HUDEP-2 (cell line): ENCODE measurements around the gene FGR.
"Not testable (repeated sequence)": the region's sequence is repeated elsewhere in the genome, so short reads cannot be mapped to it uniquely, and the experiment has no call there.

Experiments used
- DNase-seq, 76 experiments: peaks; one replicate each; lab custom pipeline; 2025; ENCODE audit not compliant: unreplicated experiment in 76 of 76; lab: John Stamatoyannopoulos, UW

Gene FGR

DNA sequence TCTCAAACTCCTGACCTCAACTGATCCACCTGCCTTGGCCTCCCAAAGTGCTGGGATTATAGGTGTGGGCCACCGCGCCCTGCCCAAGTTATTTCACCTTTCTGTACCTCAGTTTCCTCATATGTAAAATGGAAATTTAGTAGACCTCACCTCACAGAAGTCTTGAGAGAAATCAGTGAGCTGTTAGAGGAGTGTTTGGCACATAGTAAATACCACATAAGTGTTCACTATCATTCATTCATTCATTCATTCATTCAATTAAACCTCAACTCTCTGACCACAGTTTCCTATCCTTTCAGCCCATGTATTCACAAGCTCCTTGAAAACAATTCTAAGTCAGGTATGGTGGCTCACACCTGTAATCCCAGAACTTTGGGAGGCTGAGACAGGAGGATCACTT, 3.8 kb upstream of the FGR start:
- DNase-seq: no peak

DNA sequence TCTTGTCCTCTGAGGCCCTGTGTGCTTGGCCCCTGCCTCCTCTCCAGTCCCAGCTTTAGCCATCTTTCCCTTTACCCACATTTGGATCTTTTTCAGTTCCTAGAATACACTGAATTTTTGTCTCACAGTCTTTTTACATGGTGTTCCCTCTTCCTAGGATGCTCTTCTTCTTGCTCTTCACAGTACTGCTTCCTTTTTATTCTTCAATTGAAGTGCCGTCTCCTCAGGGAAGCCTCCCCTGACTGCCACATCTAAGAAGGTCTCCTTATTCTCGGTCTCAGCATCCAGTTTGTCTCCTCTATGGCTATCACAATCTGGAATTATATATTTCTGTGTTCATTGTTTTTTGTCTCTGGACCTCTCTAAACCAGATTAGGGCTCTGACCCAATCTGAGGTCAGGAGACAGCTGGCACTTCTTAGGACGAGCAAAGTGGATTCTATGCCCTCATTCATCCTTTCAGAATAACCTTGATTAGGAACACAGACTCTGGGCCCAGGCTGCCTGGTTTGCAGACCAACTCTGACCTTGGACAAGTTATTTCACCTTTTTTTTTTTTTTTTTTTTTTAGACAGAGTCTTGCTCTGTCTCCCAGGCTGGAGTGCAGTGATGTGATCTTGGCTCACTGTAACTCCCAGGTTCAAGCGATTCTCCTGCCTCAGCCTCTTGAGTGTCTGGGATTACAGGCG, 3.2 kb upstream of the FGR start:
- DNase-seq: no peak

DNA sequence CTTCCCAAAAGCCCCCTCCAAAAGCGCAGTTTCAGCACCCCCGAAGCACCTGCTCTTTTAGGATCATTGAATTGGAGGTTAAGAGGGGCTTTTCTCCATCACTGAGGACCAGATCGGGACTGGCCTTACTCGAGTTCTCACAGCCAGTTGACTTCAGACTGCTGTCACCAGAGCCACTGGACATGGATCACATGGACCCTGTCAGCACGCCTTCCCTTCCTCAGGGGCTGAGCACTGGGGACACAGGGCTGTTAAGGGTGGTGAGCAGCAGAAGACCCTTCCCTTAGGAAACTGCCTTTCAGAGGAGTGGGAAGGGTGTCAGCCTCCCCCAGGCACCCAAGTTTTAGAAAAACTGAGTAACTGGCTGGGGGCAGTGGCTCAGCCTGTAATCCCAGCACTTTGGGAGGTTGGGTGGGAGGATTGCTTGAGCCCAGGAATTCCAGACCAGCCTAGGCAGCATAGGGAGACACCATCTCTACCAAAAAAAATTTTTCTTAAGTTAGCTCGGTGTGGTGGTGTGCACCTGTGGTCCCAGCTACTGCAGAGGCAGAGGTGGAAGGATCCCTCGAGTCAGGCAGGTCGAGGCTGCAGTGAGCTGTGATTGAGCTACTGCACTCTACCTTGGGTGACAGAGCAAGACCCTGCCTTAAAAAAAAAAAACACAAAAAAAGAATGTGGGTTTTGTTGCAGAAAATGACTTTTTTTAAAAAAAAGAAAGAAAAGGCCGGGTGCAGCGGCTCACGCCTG, 584 bp upstream of the FGR start:
- DNase-seq: no peak

DNA sequence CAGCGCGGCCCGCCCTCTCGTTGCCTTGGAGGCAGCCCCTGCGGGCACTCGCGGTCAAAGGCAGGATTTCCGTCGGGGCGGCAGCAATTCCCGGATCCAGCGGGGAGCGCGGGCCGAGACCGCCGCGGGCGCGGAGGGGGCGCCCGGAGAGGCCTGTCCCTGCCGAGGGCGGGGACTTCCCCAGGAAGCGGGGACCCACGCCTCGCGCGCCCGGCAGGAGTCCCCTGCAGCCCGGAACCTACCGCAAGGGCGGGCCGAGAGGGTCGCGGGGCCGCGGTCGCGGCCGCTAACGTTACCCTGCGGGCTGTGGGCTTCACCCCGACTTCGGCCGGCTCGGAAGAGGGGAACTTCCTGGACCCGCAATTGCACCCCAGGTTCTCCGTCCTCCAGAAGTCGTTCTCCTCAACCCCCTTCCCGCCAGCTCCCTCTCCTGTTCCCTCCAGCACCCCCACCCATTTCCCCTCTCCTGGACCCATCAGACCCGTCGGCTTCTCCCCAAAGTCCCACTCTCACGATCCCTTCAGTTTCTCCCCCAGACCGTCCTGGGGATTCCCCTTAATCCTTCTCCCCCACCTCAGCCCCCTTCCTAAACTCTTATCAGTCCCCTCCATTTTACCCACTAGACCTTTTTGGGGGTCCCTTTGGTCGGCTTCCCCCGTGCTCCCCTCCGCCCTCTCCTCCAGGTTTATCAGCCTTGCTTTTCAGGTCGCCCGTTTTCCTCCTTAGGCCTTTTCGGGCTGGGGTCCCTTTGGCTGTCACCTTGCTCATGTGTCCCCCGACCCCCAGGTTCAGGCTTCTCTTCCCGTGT, 604 bp downstream of the FGR start:
- DNase-seq: no peak

DNA sequence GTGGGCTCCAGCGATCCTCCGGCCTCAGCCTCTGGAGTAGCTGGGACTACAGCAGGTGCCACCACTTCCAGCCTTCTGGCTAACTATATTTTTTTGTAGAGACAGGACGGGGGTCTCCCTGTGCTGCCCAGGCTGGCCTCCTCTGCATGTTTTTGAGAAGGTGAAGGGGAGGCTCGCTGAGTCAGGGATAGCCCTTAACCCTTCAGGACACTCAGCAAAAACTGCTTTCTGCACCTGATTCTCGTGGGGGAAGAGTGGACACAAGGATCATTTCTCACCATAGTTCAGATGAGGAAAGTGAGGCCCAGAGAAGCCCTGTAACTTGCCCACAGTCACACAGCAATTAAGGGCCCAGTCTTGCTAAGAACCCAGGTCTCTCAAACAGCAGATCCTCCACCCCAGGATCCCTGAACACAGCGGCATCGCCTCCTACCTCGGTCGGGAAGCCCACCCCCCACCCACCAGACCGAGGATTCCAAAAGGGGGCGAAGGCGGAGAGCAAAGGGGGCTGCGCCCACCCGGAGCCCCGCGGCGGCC, 1.3 kb downstream of the FGR start:
- no peak for DNase-seq

DNA sequence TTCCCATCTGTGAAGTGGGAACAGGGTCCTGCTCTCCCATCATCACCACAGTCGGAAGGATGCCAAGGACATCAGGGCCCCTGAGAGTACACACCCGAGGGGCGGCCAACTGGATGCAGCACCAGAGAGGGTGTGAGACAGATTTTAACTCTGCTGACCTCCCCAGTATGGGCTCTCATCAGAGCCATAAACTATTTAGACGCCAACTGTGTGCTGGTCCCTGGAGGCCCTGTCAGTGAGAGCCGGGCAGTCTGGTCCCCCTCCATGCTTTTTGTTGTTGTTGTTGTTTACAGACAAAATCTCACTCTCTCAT, 1.7 kb downstream of the FGR start:
- DNase-seq: no peak

DNA sequence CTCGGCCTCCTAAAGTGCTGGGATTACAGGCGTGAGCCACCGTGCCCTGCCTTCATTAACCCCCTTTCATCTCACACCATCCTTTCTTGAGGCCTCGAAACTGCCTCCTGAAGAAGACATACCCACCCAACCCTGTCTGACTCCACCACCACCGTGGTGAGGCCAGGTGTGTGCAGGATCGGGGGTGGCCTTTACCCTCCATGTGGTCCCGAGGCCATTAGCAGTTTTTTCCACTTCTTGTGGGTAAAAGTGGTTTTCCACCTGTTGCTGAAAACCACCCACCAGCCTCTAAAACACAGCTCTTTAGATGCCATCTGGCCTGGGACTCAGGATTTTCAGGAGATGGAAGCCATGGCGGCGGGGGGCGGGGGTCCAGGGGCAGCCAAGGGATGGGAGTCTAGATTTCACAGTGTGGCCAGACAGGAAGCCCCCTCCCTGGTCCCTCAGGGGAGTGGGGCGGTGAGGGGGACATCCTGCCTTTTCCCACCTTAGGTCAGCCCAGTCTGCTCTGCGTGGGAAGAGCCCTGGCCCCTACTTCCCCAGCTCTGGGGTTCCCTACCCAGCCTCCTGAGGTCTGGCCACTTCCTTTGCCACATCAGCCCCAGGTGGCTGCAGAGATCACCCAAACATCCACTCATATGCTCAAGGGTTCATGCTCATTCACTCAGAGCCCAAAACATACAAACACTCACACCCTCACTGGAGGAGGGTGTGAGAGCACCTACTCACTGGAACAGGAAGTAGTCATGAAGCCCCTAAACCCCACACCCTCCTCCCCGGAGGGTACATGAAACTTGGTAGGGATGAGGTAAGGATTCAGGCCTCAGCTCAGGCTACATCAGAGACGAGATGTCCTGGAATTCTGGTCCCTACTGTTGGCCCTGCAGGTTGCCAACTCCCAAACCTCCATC, 2.3 kb downstream of the FGR start:
- no peak for DNase-seq

DNA sequence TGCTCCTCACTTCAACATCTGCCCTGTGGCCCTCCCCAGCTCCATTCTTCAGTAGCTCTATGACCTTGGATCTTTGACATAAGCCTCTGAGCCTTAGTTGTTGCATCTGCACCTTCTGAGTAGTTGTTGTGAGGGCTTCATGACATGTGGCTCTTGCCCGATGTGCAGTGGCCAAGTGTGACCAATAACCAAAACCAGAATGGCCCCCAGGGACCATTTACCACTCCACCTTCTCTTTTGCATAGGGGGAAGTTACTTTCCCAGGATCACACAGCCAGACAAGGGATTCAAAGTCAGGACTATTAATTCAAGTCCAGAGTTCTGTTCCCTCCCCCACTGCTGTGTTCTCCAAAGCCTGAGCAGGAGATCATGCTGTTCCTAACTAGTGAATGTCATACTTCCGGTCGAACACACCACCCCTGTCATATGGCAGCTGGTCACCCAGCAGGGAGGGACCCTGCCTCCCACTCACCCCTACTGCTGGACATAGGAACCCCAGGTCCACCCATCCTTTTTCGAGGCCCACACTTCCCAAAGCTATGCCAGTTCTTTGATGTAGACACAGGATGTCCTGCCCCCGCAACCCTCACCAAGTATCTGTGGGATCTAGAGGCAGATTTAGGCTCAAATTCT, 4.0 kb downstream of the FGR start:
- no peak for DNase-seq

DNA sequence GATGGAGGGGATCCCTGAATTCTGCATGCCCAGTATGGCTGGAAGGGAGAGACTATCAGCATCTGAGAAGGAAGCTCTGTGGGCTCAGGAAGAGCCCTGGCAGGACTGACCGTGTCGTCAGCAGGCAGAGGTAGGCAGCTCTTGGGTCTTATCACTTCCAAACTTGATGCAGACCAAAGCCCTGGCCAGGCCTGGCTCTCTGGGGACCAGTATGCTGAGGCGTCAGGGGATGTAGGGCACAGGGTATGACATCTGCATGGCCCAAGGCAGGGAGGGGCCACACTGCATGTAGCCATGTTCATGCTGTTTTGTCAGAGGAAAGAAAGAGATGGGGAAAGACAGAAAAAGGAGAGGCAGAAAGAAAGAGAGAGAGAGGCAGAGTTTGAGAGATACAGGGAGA, 6.3 kb downstream of the FGR start:
- no peak for DNase-seq

DNA sequence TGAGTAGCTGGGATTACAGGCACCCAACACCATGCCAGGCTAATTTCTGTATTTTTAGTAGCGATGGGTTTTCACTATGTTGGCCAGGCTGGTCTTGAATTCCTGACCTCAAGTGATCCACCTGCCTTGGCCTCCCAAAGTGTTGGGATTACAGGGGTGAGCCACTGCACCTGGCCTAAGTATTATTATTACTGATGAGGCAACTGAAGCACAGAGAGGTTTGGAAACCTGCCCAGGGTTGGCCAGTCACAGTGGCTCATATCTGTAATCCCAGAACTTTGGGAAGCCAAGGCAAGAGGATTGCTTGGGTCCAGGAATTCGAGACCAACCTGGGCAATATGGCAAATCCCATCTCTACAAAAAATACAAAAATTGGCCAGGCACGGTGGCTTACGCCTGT, 7.3 kb downstream of the FGR start:
- not testable (repeated sequence) for DNase-seq

DNA sequence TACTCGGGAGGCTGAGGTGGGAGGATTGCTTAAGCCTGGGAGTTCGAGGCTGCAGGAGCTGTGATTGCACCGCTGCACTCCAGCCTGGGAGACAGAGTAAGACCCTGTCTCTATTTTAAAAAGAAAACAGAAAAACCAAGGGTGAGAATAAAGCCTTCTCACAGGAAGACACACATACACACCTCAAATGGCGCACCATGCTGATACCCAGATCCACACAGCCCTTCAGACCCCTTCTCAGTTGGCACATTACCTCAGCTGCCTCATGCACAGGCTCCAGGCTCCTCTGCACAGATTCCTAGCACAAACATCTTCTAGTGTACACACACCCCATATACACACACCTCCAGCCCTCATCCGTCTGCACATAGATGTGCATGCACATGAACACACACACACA, 7.9 kb downstream of the FGR start:
- no peak for DNase-seq

DNA sequence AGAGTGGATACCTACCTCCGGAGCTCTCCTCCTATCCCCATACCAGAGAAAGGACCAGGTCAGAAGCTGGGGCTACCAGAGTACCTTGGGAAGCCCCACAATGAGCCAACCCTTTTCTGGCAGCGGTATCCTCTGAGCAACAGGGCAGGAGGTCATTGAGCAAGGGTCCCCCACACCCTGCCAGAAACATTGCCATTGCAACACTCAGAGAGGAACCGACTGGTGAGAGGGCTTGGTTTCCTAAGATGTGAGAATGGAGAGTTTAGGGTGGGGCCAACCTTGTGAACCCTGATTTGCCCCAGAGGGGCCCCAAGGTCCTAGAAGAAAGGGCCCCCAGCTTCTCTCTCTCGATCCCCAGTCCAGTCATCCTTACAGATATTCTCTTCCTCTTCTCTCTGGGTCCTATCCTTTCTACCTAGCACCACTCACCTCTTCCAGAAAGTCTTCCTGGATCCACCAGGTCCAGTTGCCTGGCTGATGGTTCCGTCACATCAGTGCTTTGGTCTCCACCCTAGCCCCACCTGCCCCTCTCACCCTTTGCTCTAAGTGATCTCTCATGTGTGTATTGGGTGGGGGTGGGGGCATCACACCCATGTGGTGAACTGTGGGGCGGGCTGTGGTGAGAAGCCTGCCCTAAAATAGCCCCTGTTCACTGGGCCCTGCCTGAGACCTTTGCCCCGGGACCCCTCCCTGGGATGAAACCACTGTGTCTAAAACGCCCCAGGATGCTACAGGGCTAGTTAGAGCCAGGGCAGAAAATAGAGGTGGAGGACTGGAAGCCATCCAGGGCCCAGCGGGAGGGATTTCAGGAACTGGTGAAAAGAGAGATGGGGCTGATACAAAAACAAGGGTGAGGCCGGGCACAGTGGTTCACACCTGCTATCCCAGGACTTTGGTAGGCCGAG, 8.7 kb downstream of the FGR start:
- DNase-seq: no peak

DNA sequence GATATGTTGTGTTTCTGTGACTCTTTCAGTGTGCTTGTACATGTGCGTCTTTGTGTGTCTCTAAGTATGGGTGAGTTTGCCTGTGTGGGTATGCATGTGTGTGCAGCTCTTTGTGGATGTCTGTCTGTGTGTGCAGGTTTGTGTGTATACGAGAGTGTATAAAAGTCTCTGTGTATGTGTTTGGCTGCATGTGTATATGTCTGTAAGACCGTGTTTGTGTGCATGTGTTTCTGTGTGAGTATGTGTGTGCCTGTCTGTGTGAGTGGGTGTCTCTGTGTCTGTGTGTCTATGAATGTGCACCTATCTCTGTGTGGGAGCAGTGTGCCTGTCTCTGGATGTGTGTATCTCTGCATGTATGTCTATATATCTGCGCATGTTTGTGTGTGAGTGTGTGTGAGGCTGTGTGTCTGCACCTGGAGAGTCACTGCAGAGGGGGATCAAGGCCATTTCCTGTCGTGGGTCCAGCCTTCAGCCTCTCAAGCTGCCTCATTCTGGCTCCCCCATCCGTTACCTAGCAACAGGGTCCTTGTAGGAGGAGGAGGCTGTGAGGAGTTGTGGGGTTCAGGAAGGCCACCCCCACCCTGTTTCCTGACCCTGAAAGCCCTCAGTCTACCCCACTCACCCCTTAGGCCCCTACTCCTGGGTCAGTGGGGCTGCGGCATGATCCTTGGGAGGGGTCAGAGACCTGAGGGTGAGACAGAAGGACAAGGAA, 10.4 kb downstream of the FGR start:
- DNase-seq: no peak

DNA sequence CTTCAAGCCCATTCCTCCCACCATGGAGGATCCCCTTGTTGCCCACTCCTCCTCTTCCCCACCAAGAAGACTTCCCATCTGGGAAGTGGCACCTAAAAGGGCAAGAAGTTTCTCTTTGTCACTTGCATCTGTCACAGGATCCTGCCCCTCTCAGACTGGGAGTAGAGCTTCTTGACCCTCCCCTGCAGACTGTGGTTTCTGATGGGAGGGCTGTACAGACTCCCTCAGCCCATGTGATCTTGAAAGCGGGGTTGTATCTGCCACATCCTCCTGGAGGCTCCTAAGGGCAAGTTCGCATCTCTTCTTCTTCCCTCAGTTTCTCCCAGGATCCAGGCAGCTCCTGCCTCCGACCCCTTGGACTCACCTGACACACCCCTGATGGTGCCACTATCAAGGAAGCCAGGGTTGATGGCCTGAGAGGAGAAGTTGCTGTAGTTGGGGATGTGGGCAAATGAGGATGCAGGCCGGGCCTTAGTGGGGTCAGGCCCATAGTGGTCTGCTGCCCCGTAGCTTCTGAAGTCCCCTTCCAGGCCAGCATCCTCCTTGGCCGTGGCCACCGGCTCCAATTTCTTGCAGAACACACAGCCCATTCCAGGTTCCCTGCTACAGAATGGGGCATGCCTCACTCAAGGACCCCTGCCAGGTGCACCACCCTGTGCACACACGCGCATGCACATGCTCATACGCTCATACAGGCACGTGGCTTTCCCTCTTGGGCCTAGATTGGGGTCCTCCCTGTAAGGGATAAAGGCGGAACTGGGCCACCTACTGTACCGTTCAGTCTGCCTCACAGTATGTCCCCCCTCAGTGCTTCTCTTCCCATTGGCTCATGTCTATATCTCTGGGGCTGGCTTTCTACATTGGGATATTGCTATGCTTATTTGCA, 11.4 kb downstream of the FGR start:
- no peak for DNase-seq

DNA sequence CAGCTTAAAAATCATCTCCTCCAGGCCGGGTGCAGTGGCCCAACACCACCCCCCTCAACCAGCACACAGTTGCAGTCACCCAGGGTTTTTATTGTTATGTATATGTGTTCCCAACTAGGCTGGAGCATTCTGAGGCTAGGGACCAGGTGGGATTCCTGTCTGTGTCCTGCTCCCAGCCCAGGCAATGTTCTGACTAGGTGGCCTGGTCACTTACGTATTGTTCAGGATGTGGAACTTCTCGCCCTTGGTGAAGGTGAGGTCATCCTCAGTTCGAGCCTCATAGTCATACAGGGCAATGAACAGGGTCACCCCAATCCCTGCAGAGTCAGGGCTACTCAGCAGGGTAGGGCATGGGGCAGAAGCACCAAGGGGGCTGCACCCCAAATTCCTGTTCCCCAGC, 12.2 kb downstream of the FGR start:
- DNase-seq: no peak

DNA sequence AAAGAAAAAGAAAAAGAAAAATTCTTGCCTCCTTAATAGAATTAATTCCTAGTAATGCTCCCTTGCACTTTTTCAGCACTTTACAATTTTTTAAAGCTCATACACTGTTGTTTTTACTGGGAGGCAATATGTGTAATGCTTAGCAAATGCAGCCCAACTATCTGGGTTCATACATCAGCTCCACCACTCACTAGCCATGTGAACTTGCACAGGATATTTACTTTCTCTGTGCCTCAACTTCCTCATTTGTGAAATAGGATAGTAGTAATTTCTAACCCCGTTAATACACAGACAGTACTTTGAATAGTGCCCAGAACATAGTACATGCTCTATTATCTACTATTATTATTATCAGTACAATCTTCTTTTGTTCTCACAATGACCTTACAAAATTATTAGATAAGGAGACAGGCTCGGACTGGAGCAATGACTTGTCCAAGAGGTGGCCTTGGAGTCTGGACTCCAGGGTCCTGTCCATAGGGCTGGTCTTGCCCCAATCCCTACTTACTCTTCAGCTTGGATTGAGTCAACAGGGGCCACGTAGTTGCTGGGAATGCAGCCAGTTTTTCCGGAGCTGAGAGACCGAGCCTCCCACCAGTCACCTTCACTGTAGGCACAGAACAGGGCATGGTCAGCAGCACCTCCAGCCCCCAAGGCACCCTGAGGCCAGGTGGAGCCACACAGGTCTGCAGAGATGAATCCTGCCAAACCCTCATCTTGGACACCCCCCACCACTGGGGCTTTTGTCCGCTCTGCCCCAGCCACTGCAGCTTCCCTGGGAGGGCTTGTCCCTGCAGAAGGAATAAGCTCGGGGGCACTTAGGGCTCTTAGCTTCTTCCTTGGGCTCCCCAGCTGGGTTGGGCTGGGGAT, 13.7 kb downstream of the FGR start:
- no peak for DNase-seq
